Lower leg skin (tissue), 3 donors: ENCODE measurements around the gene MMGT1.

Experiments
- POLR2A ChIP-seq, 2 donors: fragments of 450-650 bp; IDR thresholded peaks; one replicate each; pipeline ENCODE4 v1.6.1; 2016 to 2017; ENCODE audit warnings: antibody characterized with exemption in 2 of 2, mild to moderate bottlenecking in 1 of 2, moderate library complexity in 1 of 2
- TF ChIP-seq, protein P1 (sequence below), 3 donors: fragments of 450-650 bp; IDR thresholded peaks; one replicate each; pipeline ENCODE4 v1.5.1; 2016; ENCODE audit warnings: antibody characterized with exemption in 3 of 3, mild to moderate bottlenecking in 3 of 3, moderate library complexity in 2 of 3

GRCh38 chrX:135985973-135986310 is 12.2 kb upstream of the MMGT1 start:
- TF ChIP-seq, protein P1, sequence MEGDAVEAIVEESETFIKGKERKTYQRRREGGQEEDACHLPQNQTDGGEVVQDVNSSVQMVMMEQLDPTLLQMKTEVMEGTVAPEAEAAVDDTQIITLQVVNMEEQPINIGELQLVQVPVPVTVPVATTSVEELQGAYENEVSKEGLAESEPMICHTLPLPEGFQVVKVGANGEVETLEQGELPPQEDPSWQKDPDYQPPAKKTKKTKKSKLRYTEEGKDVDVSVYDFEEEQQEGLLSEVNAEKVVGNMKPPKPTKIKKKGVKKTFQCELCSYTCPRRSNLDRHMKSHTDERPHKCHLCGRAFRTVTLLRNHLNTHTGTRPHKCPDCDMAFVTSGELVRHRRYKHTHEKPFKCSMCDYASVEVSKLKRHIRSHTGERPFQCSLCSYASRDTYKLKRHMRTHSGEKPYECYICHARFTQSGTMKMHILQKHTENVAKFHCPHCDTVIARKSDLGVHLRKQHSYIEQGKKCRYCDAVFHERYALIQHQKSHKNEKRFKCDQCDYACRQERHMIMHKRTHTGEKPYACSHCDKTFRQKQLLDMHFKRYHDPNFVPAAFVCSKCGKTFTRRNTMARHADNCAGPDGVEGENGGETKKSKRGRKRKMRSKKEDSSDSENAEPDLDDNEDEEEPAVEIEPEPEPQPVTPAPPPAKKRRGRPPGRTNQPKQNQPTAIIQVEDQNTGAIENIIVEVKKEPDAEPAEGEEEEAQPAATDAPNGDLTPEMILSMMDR (IDR thresholded peaks at IDR 0.05): no peak
- TF ChIP-seq POLR2A (IDR thresholded peaks at IDR 0.05): no peak
